Measurements from ENCODE around the gene DNAJC25. TPM values are rescaled to one million over a fixed set of nuclear protein-coding genes. Genes with fewer than 3 reads are reported as not detected.

DNAJC25 gene
- total and polyA plus RNA-seq, 2 of the 13 experiments (the other 11 are each of a cell fraction or from before 2014, with no cell fraction given) = 5.7 to 10.2 TPM

GRCh38 chr9:111633389-111633736, 2.2 kb downstream of the DNAJC25 start (continued):
- TF ChIP-seq ZNF562 (CRISPR knock-in tag; IDR thresholded peaks at IDR 0.05; ENCODE audit: borderline replicate concordance) (no peak), MZF1 (CRISPR knock-in tag; IDR thresholded peaks at IDR 0.05; ENCODE audit: borderline replicate concordance) (0 out of 2 replicates have a peak, but pooled peaks have one; percentile 31)

DNA sequence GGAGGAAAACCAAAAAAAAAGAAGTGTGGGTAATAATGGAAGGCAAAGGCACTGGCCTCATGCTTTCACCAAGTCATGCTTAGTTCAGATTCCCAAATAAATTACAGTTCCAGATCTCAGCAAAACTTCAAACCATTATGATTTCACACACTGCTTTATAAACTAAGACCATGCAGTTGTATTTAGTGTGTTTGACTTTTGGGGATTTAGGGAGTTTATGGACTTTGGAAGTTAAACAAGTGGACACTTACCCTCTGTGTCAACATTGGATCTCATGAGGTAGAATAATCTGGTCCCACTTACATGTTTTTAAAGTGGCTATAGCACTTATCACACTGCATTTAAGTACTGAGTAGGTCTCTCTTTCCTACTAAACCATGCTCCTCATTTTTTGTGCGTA, 3.7 kb downstream of the DNAJC25 start:
- peak; percentile 41 for ATAC-seq
- Histone ChIP-seq H3K9me3 (ENCODE audit: low read length) (no peaks in the 10 kb centered on the region), H4K20me1 (ENCODE audit: insufficient read depth, low read length) (peaks cover 33% of the 10 kb centered on the region), H3K4me2 (ENCODE audit: low read depth, low read length) (peak overlapping the region; percentile 89), H3K27ac (ENCODE audit: extremely low read length, insufficient read depth, low read length) (peak overlapping the region; percentile 46), H3K27me3 (ENCODE audit: control insufficient read depth in 1 of 2, insufficient read depth in 2 of 2, low read length in 2 of 2) (no peaks in the 10 kb centered on the region; a peak in 1 of 5 replicates), H3K36me3 (replicated peaks in 1 of 2; ENCODE audit: control insufficient read depth in 1 of 2, insufficient read depth in 2 of 2, low read length in 2 of 2) (no peaks in the 10 kb centered on the region; a peak in 1 of 5 replicates), H3K9ac (ENCODE audit: insufficient read depth, low read depth, low read length) (no peak overlapping the region), H3K79me2 (ENCODE audit: insufficient read depth, low read length) (peaks cover 81% of the 10 kb centered on the region), H2AFZ (ENCODE audit: low read length) (no peak overlapping the region), H3K4me3 (replicated peaks in 1 of 3; ENCODE audit: insufficient read depth in 1 of 3, low read depth in 2 of 3, low read length in 3 of 3) (peak overlapping the region in 2 of 3 experiments; percentile 2 to 15; a peak in 2 of 6 replicates), H3K4me1 (ENCODE audit: insufficient read depth, low read length) (peaks cover 68% of the 10 kb centered on the region)
- POLR2A ChIA-PET = no interaction called here
- in situ Hi-C loops (cut with HindIII; ENCODE audit: extremely low pct_ligation_motif_present, low pct_unique_long_range_greater_than_20kb) = no loop called here
- WGBS (ENCODE audit: low lambda C conversion rate) = 17% methylated on average over 1 of the region's 1 CpG
- intact Hi-C loops (cut with micrococcal nuclease; ENCODE audit: unreplicated experiment) = no loop called here
- no peak for FAIRE-seq
- DNase-seq (ENCODE audit: low spot score) = peak; percentile 80
- no TSS peak for BruUV-seq (replicated peaks)
- CTCF ChIA-PET (ENCODE audit: low intra/inter-chr PET ratio, low total read pairs) = no interaction called here
- TF ChIP-seq ZNF264 (CRISPR knock-in tag; IDR thresholded peaks at IDR 0.05) = peak; percentile 77; the same call in 1 of the 2 replicates
- TF ChIP-seq HDAC2 (CRISPR knock-in tag; IDR thresholded peaks at IDR 0.05) = peak; percentile 87; the same call in 1 of the 2 replicates
- no peak for TF ChIP-seq ZNF235 (CRISPR knock-in tag; IDR thresholded peaks at IDR 0.05; ENCODE audit: borderline replicate concordance)
- TF ChIP-seq PITX1 (CRISPR knock-in tag; IDR thresholded peaks at IDR 0.05) = peak; percentile 73
- peak; percentile 72 for TF ChIP-seq RCOR2 (CRISPR knock-in tag; IDR thresholded peaks at IDR 0.05)
- no peak for TF ChIP-seq SOX6 (IDR thresholded peaks at IDR 0.05)
- TF ChIP-seq SOX6 (CRISPR knock-in tag; IDR thresholded peaks at IDR 0.05) = peak; percentile 19; the same call in 1 of the 2 replicates
- TF ChIP-seq ATRX (CRISPR knock-in tag; IDR thresholded peaks at IDR 0.05; ENCODE audit: borderline replicate concordance) = no peak
- TF ChIP-seq GFI1 (CRISPR knock-in tag; IDR thresholded peaks at IDR 0.05; ENCODE audit: borderline replicate concordance) = peak; percentile 98
- 0 out of 2 replicates have a peak, but pooled peaks have one; percentile 12 for TF ChIP-seq PPARG (CRISPR knock-in tag; conservative IDR thresholded peaks at IDR 0.05)
- no peak for TF ChIP-seq PLRG1 (conservative IDR thresholded peaks at IDR 0.05)
- peak; percentile 94 for TF ChIP-seq HNF4A (CRISPR knock-in tag; IDR thresholded peaks at IDR 0.05)
- TF ChIP-seq, protein P1, sequence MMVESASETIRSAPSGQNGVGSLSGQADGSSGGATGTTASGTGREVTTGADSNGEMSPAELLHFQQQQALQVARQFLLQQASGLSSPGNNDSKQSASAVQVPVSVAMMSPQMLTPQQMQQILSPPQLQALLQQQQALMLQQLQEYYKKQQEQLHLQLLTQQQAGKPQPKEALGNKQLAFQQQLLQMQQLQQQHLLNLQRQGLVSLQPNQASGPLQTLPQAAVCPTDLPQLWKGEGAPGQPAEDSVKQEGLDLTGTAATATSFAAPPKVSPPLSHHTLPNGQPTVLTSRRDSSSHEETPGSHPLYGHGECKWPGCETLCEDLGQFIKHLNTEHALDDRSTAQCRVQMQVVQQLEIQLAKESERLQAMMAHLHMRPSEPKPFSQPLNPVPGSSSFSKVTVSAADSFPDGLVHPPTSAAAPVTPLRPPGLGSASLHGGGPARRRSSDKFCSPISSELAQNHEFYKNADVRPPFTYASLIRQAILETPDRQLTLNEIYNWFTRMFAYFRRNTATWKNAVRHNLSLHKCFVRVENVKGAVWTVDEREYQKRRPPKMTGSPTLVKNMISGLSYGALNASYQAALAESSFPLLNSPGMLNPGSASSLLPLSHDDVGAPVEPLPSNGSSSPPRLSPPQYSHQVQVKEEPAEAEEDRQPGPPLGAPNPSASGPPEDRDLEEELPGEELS (CRISPR knock-in tag; IDR thresholded peaks at IDR 0.05) = peak; percentile 55; the same call in 1 of the 2 replicates
- peak; percentile 69 for TF ChIP-seq SAP130 (CRISPR knock-in tag; IDR thresholded peaks at IDR 0.05; ENCODE audit: low read depth)
- TF ChIP-seq HMG20A (CRISPR knock-in tag; IDR thresholded peaks at IDR 0.05; ENCODE audit: borderline replicate concordance) = peak; percentile 81
- no peak for TF ChIP-seq FOXP1 (IDR thresholded peaks at IDR 0.05)
- peak; percentile 33; the same call in 1 of the 2 replicates for TF ChIP-seq FOXP1 (CRISPR knock-in tag; IDR thresholded peaks at IDR 0.05)
- 0 out of 2 replicates have a peak, but pooled peaks have one; percentile 43 for TF ChIP-seq ARID2 (CRISPR knock-in tag; IDR thresholded peaks at IDR 0.05; ENCODE audit: borderline replicate concordance)
- TF ChIP-seq, protein P2, sequence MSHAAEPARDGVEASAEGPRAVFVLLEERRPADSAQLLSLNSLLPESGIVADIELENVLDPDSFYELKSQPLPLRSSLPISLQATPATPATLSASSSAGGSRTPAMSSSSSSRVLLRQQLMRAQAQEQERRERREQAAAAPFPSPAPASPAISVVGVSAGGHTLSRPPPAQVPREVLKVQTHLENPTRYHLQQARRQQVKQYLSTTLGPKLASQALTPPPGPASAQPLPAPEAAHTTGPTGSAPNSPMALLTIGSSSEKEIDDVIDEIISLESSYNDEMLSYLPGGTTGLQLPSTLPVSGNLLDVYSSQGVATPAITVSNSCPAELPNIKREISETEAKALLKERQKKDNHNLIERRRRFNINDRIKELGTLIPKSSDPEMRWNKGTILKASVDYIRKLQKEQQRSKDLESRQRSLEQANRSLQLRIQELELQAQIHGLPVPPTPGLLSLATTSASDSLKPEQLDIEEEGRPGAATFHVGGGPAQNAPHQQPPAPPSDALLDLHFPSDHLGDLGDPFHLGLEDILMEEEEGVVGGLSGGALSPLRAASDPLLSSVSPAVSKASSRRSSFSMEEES (CRISPR knock-in tag; IDR thresholded peaks at IDR 0.05) = no peak; the same call in 1 of the 2 replicates
- TF ChIP-seq ZSCAN5A (CRISPR knock-in tag; IDR thresholded peaks at IDR 0.05; ENCODE audit: borderline replicate concordance) = peak; percentile 62; the same call in 1 of the 2 replicates

Data from HepG2 (cell line).